Astrocyte (in vitro differentiated cells and primary cell): Measurements from ENCODE around the gene SLC25A42. TPM values are rescaled to one million over a fixed set of nuclear protein-coding genes. Genes with fewer than 3 reads are reported as not detected.
A peak's percentile ranks its signal among the peaks of the same experiment; 100 is the strongest.
"Not testable (repeated sequence)": the region's sequence is repeated elsewhere in the genome, so short reads cannot be mapped to it uniquely, and the experiment has no call there.

Experiments used
- DNase-seq: peaks from one replicate; pipeline ENCODE4 v3.0.0-alpha.2; 2010; ENCODE audit warnings: low read depth
- FAIRE-seq: peaks from 2 replicates; lab custom pipeline; 2011; peaks lifted over from hg19 to GRCh38; lab: Jason Lieb, UNC
- H2AFZ ChIP-seq: 2 replicates; pipeline ENCODE4 v1.6.0; 2012; ENCODE audit warnings: low read depth, low read length, inconsistent platforms
- H3K27ac ChIP-seq: 2 replicates; pipeline ENCODE4 v1.5.1; 2011; ENCODE audit warnings: low read depth, low read length, inconsistent platforms
- H3K27me3 ChIP-seq: 2 replicates; pipeline ENCODE4 v1.6.0; 2011; ENCODE audit warnings: low read length, inconsistent platforms; ENCODE audit not compliant: insufficient read depth
- H3K36me3 ChIP-seq: 2 replicates; pipeline ENCODE4 v1.5.1; 2011; ENCODE audit warnings: low read length, inconsistent platforms; ENCODE audit not compliant: insufficient read depth
- H3K4me1 ChIP-seq: 2 replicates; pipeline ENCODE4 v1.5.1; 2011; ENCODE audit warnings: low read length, inconsistent platforms; ENCODE audit not compliant: insufficient read depth
- H3K4me2 ChIP-seq: 2 replicates; pipeline ENCODE4 v1.6.0; 2012; ENCODE audit warnings: low read length, inconsistent platforms
- H3K4me3 ChIP-seq: 2 replicates; pipeline ENCODE4 v1.5.1; 2011; ENCODE audit warnings: low read depth, mild to moderate bottlenecking, low read length, inconsistent platforms; ENCODE audit not compliant: insufficient read depth
- H3K79me2 ChIP-seq: 2 replicates; pipeline ENCODE4 v1.6.0; 2012; ENCODE audit warnings: mild to moderate bottlenecking, low read length, inconsistent platforms; ENCODE audit not compliant: insufficient read depth
- H3K9ac ChIP-seq: 2 replicates; pipeline ENCODE4 v1.6.0; 2012; ENCODE audit warnings: mild to moderate bottlenecking, low read length, inconsistent platforms
- H3K9me3 ChIP-seq: 2 replicates; pipeline ENCODE4 v1.5.1; 2012; ENCODE audit warnings: low read depth, mild to moderate bottlenecking, low read length, inconsistent platforms; ENCODE audit not compliant: insufficient read depth
- H4K20me1 ChIP-seq: 2 replicates; pipeline ENCODE4 v1.6.0; 2012; ENCODE audit warnings: low read length, inconsistent platforms; ENCODE audit not compliant: insufficient read depth
- H3K27ac Mint-ChIP-seq: one replicate; pipeline ENCODE4 v1.8.0; 2021; ENCODE audit warnings: mild to moderate bottlenecking, mixed read lengths; ENCODE audit not compliant: unreplicated experiment
- H3K27me3 Mint-ChIP-seq: one replicate; pipeline ENCODE4 v1.8.0; 2021; ENCODE audit warnings: low read depth, mixed read lengths; ENCODE audit not compliant: unreplicated experiment
- H3K36me3 Mint-ChIP-seq: one replicate; pipeline ENCODE4 v1.8.0; 2021; ENCODE audit warnings: low read depth, mixed read lengths; ENCODE audit not compliant: unreplicated experiment
- H3K4me1 Mint-ChIP-seq: one replicate; pipeline ENCODE4 v1.8.0; 2021; ENCODE audit warnings: low read depth, mixed read lengths; ENCODE audit not compliant: unreplicated experiment
- H3K4me3 Mint-ChIP-seq: one replicate; pipeline ENCODE4 v1.8.0; 2021; ENCODE audit warnings: mild to moderate bottlenecking, moderate library complexity, mixed read lengths; ENCODE audit not compliant: unreplicated experiment
- H3K9me3 Mint-ChIP-seq: one replicate; pipeline ENCODE4 v1.8.0; 2021; ENCODE audit warnings: mild to moderate bottlenecking, mixed read lengths; ENCODE audit not compliant: unreplicated experiment
- EZH2 ChIP-seq: IDR thresholded peaks from 2 replicates; pipeline ENCODE4 v1.6.1; 2012; ENCODE audit warnings: mild to moderate bottlenecking, low read length, inconsistent platforms; ENCODE audit not compliant: insufficient read depth
- total RNA-seq: library from RNA; stranded (reverse); gene quantifications from 2 replicates; pipeline ENCODE4 v1.2.1, GENCODE V29; 2021
- TF ChIP-seq, protein P1 (sequence below): IDR thresholded peaks from 2 replicates; pipeline ENCODE4 v1.5.1; 2011; ENCODE audit warnings: low read depth, mild to moderate bottlenecking, inconsistent platforms, low read length, moderate library complexity; ENCODE audit not compliant: insufficient read depth

Gene SLC25A42
- total RNA-seq, 1 donor from 2014 or later: 7.6 TPM

- no peak for DNase-seq
- Histone ChIP-seq H3K36me3 (peaks cover 52% of the 10 kb centered on the region), H3K9ac (no peak overlapping the region), H3K9me3 (no peaks in the 10 kb centered on the region), H3K4me2 (no peak overlapping the region), H4K20me1 (peaks cover 82% of the 10 kb centered on the region), H3K79me2 (peaks cover 89% of the 10 kb centered on the region), H2AFZ (no peak overlapping the region), H3K4me1 (peaks cover 9% of the 10 kb centered on the region), H3K4me3 (no peak overlapping the region), H3K27ac (no peak overlapping the region), H3K27me3 (no peaks in the 10 kb centered on the region)
- Mint-ChIP-seq H3K4me1 (peaks cover 4% of the 10 kb centered on the region), H3K27ac (peak overlapping the region; percentile 51), H3K9me3 (no peaks in the 10 kb centered on the region), H3K27me3 (no peaks in the 10 kb centered on the region), H3K36me3 (peaks cover 23% of the 10 kb centered on the region), H3K4me3 (no peak overlapping the region)
- no peak for FAIRE-seq
- TF ChIP-seq EZH2: no peak
- TF ChIP-seq, protein P1, sequence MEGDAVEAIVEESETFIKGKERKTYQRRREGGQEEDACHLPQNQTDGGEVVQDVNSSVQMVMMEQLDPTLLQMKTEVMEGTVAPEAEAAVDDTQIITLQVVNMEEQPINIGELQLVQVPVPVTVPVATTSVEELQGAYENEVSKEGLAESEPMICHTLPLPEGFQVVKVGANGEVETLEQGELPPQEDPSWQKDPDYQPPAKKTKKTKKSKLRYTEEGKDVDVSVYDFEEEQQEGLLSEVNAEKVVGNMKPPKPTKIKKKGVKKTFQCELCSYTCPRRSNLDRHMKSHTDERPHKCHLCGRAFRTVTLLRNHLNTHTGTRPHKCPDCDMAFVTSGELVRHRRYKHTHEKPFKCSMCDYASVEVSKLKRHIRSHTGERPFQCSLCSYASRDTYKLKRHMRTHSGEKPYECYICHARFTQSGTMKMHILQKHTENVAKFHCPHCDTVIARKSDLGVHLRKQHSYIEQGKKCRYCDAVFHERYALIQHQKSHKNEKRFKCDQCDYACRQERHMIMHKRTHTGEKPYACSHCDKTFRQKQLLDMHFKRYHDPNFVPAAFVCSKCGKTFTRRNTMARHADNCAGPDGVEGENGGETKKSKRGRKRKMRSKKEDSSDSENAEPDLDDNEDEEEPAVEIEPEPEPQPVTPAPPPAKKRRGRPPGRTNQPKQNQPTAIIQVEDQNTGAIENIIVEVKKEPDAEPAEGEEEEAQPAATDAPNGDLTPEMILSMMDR: no peak
Observed at GRCh38 chr19:19022380-19022961, 41.3 kb upstream of the SLC25A42 start.

DNA sequence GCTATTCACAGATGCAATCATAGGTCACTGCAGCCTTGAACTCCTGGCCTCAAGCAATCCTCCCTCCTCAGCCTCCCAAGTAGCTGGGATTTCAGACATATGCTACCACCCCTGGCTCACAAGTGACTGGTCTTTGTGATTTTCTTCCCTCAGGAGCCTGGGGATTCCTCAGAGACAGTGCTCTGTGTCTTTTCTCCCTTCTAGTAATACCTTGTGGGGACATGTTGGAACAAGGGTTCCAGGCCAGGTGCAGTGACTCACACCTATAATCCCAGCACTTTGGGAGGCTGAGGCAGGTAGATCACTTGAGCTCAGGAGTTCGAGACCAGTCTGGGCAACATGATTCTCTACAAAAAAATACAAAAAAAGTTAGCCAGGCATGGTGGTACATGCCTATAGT, 40.4 kb upstream of the SLC25A42 start:
- not testable (repeated sequence) for H3K27ac ChIP-seq, H3K4me1 ChIP-seq, H3K4me3 ChIP-seq, H3K27me3 Mint-ChIP-seq, H3K9me3 Mint-ChIP-seq, H3K4me2 ChIP-seq, FAIRE-seq, H2AFZ ChIP-seq, H3K4me3 Mint-ChIP-seq, H3K9me3 ChIP-seq, H3K27me3 ChIP-seq, H3K9ac ChIP-seq, H3K4me1 Mint-ChIP-seq, H3K27ac Mint-ChIP-seq, DNase-seq
- peaks cover 57% of the 10 kb centered on the region for H3K36me3 ChIP-seq
- H3K79me2 ChIP-seq: peaks cover 91% of the 10 kb centered on the region
- peaks cover 83% of the 10 kb centered on the region for H4K20me1 ChIP-seq
- H3K36me3 Mint-ChIP-seq: peaks cover 31% of the 10 kb centered on the region

- no peak overlapping the region for H3K4me3 ChIP-seq
- no peaks in the 10 kb centered on the region for H3K9me3 Mint-ChIP-seq
- FAIRE-seq: no peak
- TF ChIP-seq, protein P1: no peak
- no peak for TF ChIP-seq EZH2
- no peaks in the 10 kb centered on the region for H3K27me3 Mint-ChIP-seq
- H3K36me3 Mint-ChIP-seq: peaks cover 27% of the 10 kb centered on the region
- H3K79me2 ChIP-seq: peaks cover 86% of the 10 kb centered on the region
- no peak overlapping the region for H3K27ac ChIP-seq
- no peak overlapping the region for H3K9ac ChIP-seq
- peaks cover 86% of the 10 kb centered on the region for H4K20me1 ChIP-seq
- H2AFZ ChIP-seq: no peak overlapping the region
- peaks cover 9% of the 10 kb centered on the region for H3K4me1 ChIP-seq
- H3K9me3 ChIP-seq: no peaks in the 10 kb centered on the region
- H3K36me3 ChIP-seq: peaks cover 65% of the 10 kb centered on the region
- no peak overlapping the region for H3K27ac Mint-ChIP-seq
- H3K4me1 Mint-ChIP-seq: peaks cover 4% of the 10 kb centered on the region
- no peaks in the 10 kb centered on the region for H3K27me3 ChIP-seq
- no peak overlapping the region for H3K4me3 Mint-ChIP-seq
- DNase-seq: no peak
- H3K4me2 ChIP-seq: no peak overlapping the region
Observed at GRCh38 chr19:19025861-19026260, 37.9 kb upstream of the SLC25A42 start.
